A549 (cell line): ENCODE measurements around the gene IKZF3. TPM values are rescaled to one million over a fixed set of nuclear protein-coding genes. Genes with fewer than 3 reads are reported as not detected.

Experiments used
- ATAC-seq, 2 experiments: fragments of 200-7000 bp in 1 of 2; fragments of >200 bp in 1 of 2; cut with Nextera tagmentation in 1 of 2; cut with Tn5 transposase in 1 of 2; 3 replicates each; pipeline versions ENCODE4 v1.8.0 to v1.9.1; 2018 to 2020; ENCODE audit warnings: mild to moderate bottlenecking in 1 of 2, moderate library complexity in 1 of 2
- CTCF ChIA-PET: fragments of 300-600 bp; sonication (Branson Sonifier 250); formaldehyde crosslinking; extraction: SDS; loops from one replicate; lab custom pipeline; 2021; ENCODE audit warnings: antibody characterized with exemption, inconsistent platforms; lab: Yijun Ruan, JAX
- POLR2A ChIA-PET: fragments of 350-600 bp; formaldehyde crosslinking; extraction: SDS; loops from one replicate; lab custom pipeline; 2021; ENCODE audit warnings: antibody characterized with exemption, inconsistent platforms; lab: Yijun Ruan, JAX
- DNase-seq, 2 experiments: peaks; one replicate each; pipeline versions ENCODE4 v3.0.0 to v3.0.0-alpha.2; 2011 to 2016; ENCODE audit warnings: low read depth in 1 of 2, low spot score in 1 of 2
- FAIRE-seq: peaks from 2 replicates; lab custom pipeline; 2011; peaks lifted over from hg19 to GRCh38; lab: Jason Lieb, UNC
- H3K27ac ChIP-seq, 2 experiments: fragments of >200 bp; sonication (Bioruptor Twin); formaldehyde crosslinking; 3 replicates each; pipeline ENCODE4 v1.5.1; 2016 to 2017
- H3K4me1 ChIP-seq: fragments of >200 bp; sonication (Bioruptor Twin); formaldehyde crosslinking; 3 replicates; pipeline ENCODE4 v1.6.1; 2016
- H3K4me2 ChIP-seq: fragments of >200 bp; sonication (Bioruptor Twin); formaldehyde crosslinking; 3 replicates; pipeline ENCODE4 v1.6.1; 2016
- H3K4me3 ChIP-seq: fragments of >200 bp; sonication (Bioruptor Twin); formaldehyde crosslinking; 3 replicates; pipeline ENCODE4 v1.5.1; 2016
- H3K9me3 ChIP-seq: fragments of >200 bp; sonication (Bioruptor Twin); formaldehyde crosslinking; 3 replicates; pipeline ENCODE4 v1.6.1; 2016
- BHLHE40 ChIP-seq: IDR thresholded peaks from 2 replicates; pipeline ENCODE4 v1.6.1; 2012; ENCODE audit warnings: low read depth, low read length, inconsistent platforms
- CBX2 ChIP-seq: fragments of 200-600 bp; sonication (generic); IDR thresholded peaks from 2 replicates; pipeline ENCODE4 v1.6.1; 2016; ENCODE audit warnings: low read depth, mild to moderate bottlenecking, borderline replicate concordance
- CBX8 ChIP-seq: fragments of 200-600 bp; sonication (generic); IDR thresholded peaks from 2 replicates; pipeline ENCODE4 v1.6.1; 2016
- CHD2 ChIP-seq: fragments of 150-350 bp; IDR thresholded peaks from 2 replicates; pipeline ENCODE4 v1.6.1; 2014; ENCODE audit warnings: low read length; ENCODE audit not compliant: partially characterized antibody
- EHF ChIP-seq: fragments of 250-450 bp; sonication (Bioruptor Pico); IDR thresholded peaks from 2 replicates; pipeline ENCODE4 v1.5.0; 2020; ENCODE audit warnings: mild to moderate bottlenecking
- FOSL2 ChIP-seq, 2 experiments: fragments of 450-650 bp in 1 of 2; fragments of >200 bp in 1 of 2; sonication (Bioruptor Twin) in 1 of 2; formaldehyde crosslinking; IDR thresholded peaks; 2 replicates each; pipeline versions ENCODE4 v1.5.0 to v1.6.1; 2016 to 2020; ENCODE audit warnings: mild to moderate bottlenecking in 1 of 2, moderate library complexity in 1 of 2
- FOXS1 ChIP-seq: fragments of 250-450 bp; sonication (Bioruptor Pico); IDR thresholded peaks from 2 replicates; pipeline ENCODE4 v1.5.0; 2020; ENCODE audit warnings: mild to moderate bottlenecking, moderate library complexity
- GATA3 ChIP-seq: IDR thresholded peaks from 2 replicates; pipeline ENCODE4 v1.6.1; 2012; ENCODE audit warnings: borderline replicate concordance
- HDAC2 ChIP-seq: fragments of 200-600 bp; sonication (generic); IDR thresholded peaks from 2 replicates; pipeline ENCODE4 v1.6.1; 2016
- HEYL ChIP-seq: fragments of 250-450 bp; sonication (Bioruptor Pico); IDR thresholded peaks from 2 replicates; pipeline ENCODE4 v1.8.0; 2021; ENCODE audit warnings: mild to moderate bottlenecking, moderate library complexity
- HOXB13 ChIP-seq: fragments of 250-450 bp; sonication (Bioruptor Pico); IDR thresholded peaks from 2 replicates; pipeline ENCODE4 v1.5.0; 2020; ENCODE audit warnings: low read depth, mild to moderate bottlenecking, moderate library complexity
- JUN ChIP-seq, 2 experiments: fragments of >200 bp; sonication (Bioruptor Twin); formaldehyde crosslinking; IDR thresholded peaks; 2 replicates in 1 of 2; 3 replicates in 1 of 2; pipeline ENCODE4 v1.6.1; 2016 to 2017
- JUNB ChIP-seq: fragments of >200 bp; sonication (Bioruptor Twin); formaldehyde crosslinking; IDR thresholded peaks from 2 replicates; pipeline ENCODE4 v1.6.1; 2016
- KDM1A ChIP-seq: fragments of 200-600 bp; sonication (generic); IDR thresholded peaks from 2 replicates; pipeline ENCODE4 v1.6.1; 2016; ENCODE audit warnings: low read depth, mild to moderate bottlenecking
- MAZ ChIP-seq: fragments of 150-350 bp; IDR thresholded peaks from 2 replicates; pipeline ENCODE4 v1.6.1; 2014; ENCODE audit warnings: antibody characterized with exemption, low read depth, low read length, borderline replicate concordance
- MYC ChIP-seq: IDR thresholded peaks from 2 replicates; pipeline ENCODE4 v1.6.1; 2012; ENCODE audit warnings: mild to moderate bottlenecking, inconsistent platforms, low read length, improper control_type of control experiment, borderline replicate concordance
- NFE2L2 ChIP-seq: fragments of 150-350 bp; conservative IDR thresholded peaks from 2 replicates; pipeline ENCODE4 v1.6.1; 2014; ENCODE audit warnings: low read length
- NPAS2 ChIP-seq: fragments of 250-450 bp; sonication (Bioruptor Pico); IDR thresholded peaks from 2 replicates; pipeline ENCODE4 v1.8.0; 2022; ENCODE audit warnings: mild to moderate bottlenecking, moderate library complexity, borderline replicate concordance
- NR3C1 ChIP-seq: fragments of >200 bp; sonication (Bioruptor Twin); formaldehyde crosslinking; IDR thresholded peaks from 3 replicates; pipeline ENCODE4 v1.6.1; 2017
- PHF8 ChIP-seq: fragments of 200-600 bp; sonication (generic); IDR thresholded peaks from 2 replicates; pipeline ENCODE4 v1.6.1; 2016; ENCODE audit warnings: low read depth, mild to moderate bottlenecking, antibody characterized with exemption, moderate library complexity, borderline replicate concordance
- POLR2A ChIP-seq: IDR thresholded peaks from 2 replicates; pipeline ENCODE4 v1.6.1; 2012; ENCODE audit warnings: mild to moderate bottlenecking, low read length
- POLR2AphosphoS2 ChIP-seq: conservative IDR thresholded peaks from 2 replicates; pipeline ENCODE4 v1.6.1; 2012; ENCODE audit warnings: low read length, improper control_type of control experiment, inconsistent platforms
- RAD21 ChIP-seq, 2 experiments: fragments of >200 bp in 1 of 2; sonication (Bioruptor Twin) in 1 of 2; formaldehyde crosslinking in 1 of 2; IDR thresholded peaks in 1 of 2; conservative IDR thresholded peaks in 1 of 2; 2 replicates in 1 of 2; 3 replicates in 1 of 2; pipeline ENCODE4 v1.6.1; 2012 to 2018; ENCODE audit warnings: inconsistent platforms in 1 of 2
- RFX5 ChIP-seq: fragments of 450-650 bp; IDR thresholded peaks from 2 replicates; pipeline ENCODE4 v1.7.1; 2014; ENCODE audit warnings: antibody characterized with exemption, mild to moderate bottlenecking, moderate library complexity
- SMC3 ChIP-seq: fragments of >200 bp; sonication (Bioruptor Twin); formaldehyde crosslinking; IDR thresholded peaks from 3 replicates; pipeline ENCODE4 v1.6.1; 2018; ENCODE audit warnings: inconsistent platforms
- SREBF2 ChIP-seq: fragments of 450-650 bp; IDR thresholded peaks from 2 replicates; pipeline ENCODE4 v1.6.1; 2014; ENCODE audit warnings: mild to moderate bottlenecking, moderate library complexity
- TFCP2L1 ChIP-seq: fragments of 250-450 bp; sonication (Bioruptor Pico); IDR thresholded peaks from 2 replicates; pipeline ENCODE4 v1.5.0; 2021; ENCODE audit warnings: mild to moderate bottlenecking
- WGBS: methylation state at CpG from one replicate; pipeline ENCODE4 v1.1.6; 2017; ENCODE audit errors: missing lambda C conversion rate; 5-methylcytosine and 5-hydroxymethylcytosine counted together
- polyA plus RNA-seq, 4 experiments: library from polyadenylated mRNA; depleted of rRNA in 3 of 4; stranded (reverse); fragments of >200 nt; fragmentation: RNase III in 1 of 4; extraction: RNeasy Plus Mini Kit Qiagen cat#74134 plus additional on column Dnase treatment in 1 of 4; gene quantifications; 2 replicates in 3 of 4; 3 replicates in 1 of 4; pipeline ENCODE4 v1.2.3, GENCODE V29; 2011 to 2017
- TF ChIP-seq, protein P1 (sequence below): fragments of >200 bp; sonication (Bioruptor Twin); formaldehyde crosslinking; IDR thresholded peaks from 3 replicates; pipeline ENCODE4 v1.5.1; 2016
- TF ChIP-seq, protein P2 (sequence below): fragments of 450-650 bp; IDR thresholded peaks from 2 replicates; pipeline ENCODE4 v1.6.1; 2014; ENCODE audit warnings: antibody characterized with exemption
- TF ChIP-seq, protein P3 (sequence below): IDR thresholded peaks from 2 replicates; pipeline ENCODE4 v1.6.1; 2012; ENCODE audit warnings: low read depth, borderline replicate concordance
- TF ChIP-seq, protein P4 (sequence below): IDR thresholded peaks from 2 replicates; pipeline ENCODE4 v1.6.1; 2012
- TF ChIP-seq, protein P5 (sequence below): fragments of >200 bp; sonication (Bioruptor Twin); formaldehyde crosslinking; IDR thresholded peaks from 3 replicates; pipeline ENCODE4 v1.6.1; 2016
- TF ChIP-seq, protein P6 (sequence below): fragments of 250-450 bp; sonication (Bioruptor Pico); IDR thresholded peaks from 2 replicates; pipeline ENCODE4 v1.5.0; 2020; ENCODE audit warnings: low read depth, mild to moderate bottlenecking, moderate library complexity
- TF ChIP-seq, protein P7 (sequence below): fragments of >200 bp; sonication (Bioruptor Twin); formaldehyde crosslinking; IDR thresholded peaks from 2 replicates; pipeline ENCODE4 v1.6.1; 2016

IKZF3 gene
- polyA plus RNA-seq, 2 of the 4 experiments (the other 2 are of a cell fraction) = not detected

DNA sequence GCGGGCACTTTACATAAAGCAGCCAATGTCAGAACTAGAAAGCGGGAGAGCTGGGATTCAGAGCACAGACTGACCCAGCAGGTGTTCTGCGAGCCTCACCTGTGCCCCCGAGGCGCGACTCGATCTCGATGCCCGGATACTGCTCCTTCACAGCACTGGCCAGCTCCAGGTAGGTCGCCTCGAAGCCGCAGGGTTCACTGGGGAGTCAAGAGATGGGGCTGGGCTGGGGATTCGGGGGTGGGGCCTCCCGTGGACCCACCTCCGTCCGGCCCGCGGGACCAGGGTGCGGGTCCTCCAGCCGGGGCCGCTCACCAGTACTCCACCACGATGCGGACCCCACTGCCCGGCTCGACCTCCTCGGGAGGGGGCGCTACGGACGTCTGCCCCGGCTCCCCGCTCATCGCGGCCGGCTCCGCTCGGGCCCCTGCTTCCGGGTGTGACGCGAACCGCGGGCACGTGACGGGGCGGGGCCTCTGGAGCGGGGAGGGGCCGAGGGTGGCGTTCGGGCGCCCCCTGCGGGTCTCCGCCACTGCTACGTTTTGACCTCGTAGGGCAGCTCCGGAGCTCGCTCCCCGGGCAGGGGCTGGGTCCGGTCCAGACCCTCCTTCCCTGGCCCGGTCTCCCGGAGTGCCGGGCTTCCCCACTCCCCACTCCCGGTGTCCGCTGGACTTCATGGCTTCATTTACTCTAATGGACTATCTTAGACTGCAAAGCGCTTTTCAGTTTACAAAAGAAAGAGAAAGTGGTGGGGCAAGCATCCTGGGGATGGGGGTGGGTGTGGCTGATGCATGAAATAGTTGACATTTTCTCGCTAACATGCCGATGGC, 133.8 kb downstream of the IKZF3 start, which contains the start of gene MIEN1:
TSS of gene MIEN1 (minus strand) at position 438 of the 827 bp plus-strand sequence. CDS start at position 401, 37 bp downstream.
- ATAC-seq = peak; percentile 82 to 90
- POLR2A ChIA-PET = interaction anchor here (0.6 to 3.2 kb wide), 21 partner anchors 9 to 763 kb away, joined by 3 to 42 read pairs (median 5); partner anchors contain the start of genes CDK12, ERBB2, FBXO47 and PGAP3
- no peaks in the 10 kb centered on the region for H3K9me3 ChIP-seq
- peak within 1 kb of the TSS; percentile 60 for H3K4me3 ChIP-seq
- DNase-seq = peak; percentile 91 to 95
- peaks cover 6% of the 10 kb centered on the region for H3K4me1 ChIP-seq
- peak within 1 kb of the TSS; percentile 93 to 94 for H3K27ac ChIP-seq
- 2% methylated on average over 41 of the region's 65 CpGs for WGBS
- no peak for FAIRE-seq
- H3K4me2 ChIP-seq = peak within 1 kb of the TSS; percentile 95
- CTCF ChIA-PET = interaction anchor here (0.6 to 5.8 kb wide), 51 partner anchors 9 to 1023 kb away, joined by 3 to 171 read pairs (median 5); partner anchors contain the start of genes ERBB2, PGAP3, PNMT and PPP1R1B
- TF ChIP-seq FOXS1 (CRISPR knock-in tag) (no peak), FOSL2 (IDR thresholded peaks at IDR 0.05) (no peak), FOSL2 (CRISPR knock-in tag; IDR thresholded peaks at IDR 0.05) (peak; percentile 50), MYC (0 out of 2 replicates have a peak, but pooled peaks have one; percentile 48), SREBF2 (no peak), HOXB13 (CRISPR knock-in tag) (no peak), TFCP2L1 (CRISPR knock-in tag) (peak; percentile 53; the same call in 1 of the 2 replicates), SMC3 (peak; percentile 90), RFX5 (peak; percentile 68; the same call in 1 of the 2 replicates), NPAS2 (peak; percentile 43; the same call in 1 of the 2 replicates), NFE2L2 (no peak), POLR2AphosphoS2 (no peak), POLR2A (peak; percentile 78), JUNB (no peak), EHF (CRISPR knock-in tag) (no peak), GATA3 (no peak), HEYL (0 out of 2 replicates have a peak, but pooled peaks have one; percentile 46), JUN (IDR thresholded peaks at IDR 0.05) (peak; percentile 64 to 90; a peak in 4 of 5 replicates), PHF8 (peak; percentile 96), KDM1A (no peak), CBX8 (no peak), CBX2 (no peak), MAZ (peak; percentile 76), CHD2 (no peak), BHLHE40 (peak; percentile 96), NR3C1 (no peak), RAD21 (conservative IDR thresholded peaks at IDR 0.05 in 1 of 2, IDR thresholded peaks at IDR 0.05 in 1 of 2) (peak; percentile 61 to 86), HDAC2 (no peak)
- TF ChIP-seq, protein P1, sequence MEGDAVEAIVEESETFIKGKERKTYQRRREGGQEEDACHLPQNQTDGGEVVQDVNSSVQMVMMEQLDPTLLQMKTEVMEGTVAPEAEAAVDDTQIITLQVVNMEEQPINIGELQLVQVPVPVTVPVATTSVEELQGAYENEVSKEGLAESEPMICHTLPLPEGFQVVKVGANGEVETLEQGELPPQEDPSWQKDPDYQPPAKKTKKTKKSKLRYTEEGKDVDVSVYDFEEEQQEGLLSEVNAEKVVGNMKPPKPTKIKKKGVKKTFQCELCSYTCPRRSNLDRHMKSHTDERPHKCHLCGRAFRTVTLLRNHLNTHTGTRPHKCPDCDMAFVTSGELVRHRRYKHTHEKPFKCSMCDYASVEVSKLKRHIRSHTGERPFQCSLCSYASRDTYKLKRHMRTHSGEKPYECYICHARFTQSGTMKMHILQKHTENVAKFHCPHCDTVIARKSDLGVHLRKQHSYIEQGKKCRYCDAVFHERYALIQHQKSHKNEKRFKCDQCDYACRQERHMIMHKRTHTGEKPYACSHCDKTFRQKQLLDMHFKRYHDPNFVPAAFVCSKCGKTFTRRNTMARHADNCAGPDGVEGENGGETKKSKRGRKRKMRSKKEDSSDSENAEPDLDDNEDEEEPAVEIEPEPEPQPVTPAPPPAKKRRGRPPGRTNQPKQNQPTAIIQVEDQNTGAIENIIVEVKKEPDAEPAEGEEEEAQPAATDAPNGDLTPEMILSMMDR = peak; percentile 96
- TF ChIP-seq, protein P2, sequence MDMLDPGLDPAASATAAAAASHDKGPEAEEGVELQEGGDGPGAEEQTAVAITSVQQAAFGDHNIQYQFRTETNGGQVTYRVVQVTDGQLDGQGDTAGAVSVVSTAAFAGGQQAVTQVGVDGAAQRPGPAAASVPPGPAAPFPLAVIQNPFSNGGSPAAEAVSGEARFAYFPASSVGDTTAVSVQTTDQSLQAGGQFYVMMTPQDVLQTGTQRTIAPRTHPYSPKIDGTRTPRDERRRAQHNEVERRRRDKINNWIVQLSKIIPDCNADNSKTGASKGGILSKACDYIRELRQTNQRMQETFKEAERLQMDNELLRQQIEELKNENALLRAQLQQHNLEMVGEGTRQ = peak; percentile 96
- TF ChIP-seq, protein P3, sequence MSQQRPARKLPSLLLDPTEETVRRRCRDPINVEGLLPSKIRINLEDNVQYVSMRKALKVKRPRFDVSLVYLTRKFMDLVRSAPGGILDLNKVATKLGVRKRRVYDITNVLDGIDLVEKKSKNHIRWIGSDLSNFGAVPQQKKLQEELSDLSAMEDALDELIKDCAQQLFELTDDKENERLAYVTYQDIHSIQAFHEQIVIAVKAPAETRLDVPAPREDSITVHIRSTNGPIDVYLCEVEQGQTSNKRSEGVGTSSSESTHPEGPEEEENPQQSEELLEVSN = peak; percentile 69; the same call in 1 of the 2 replicates
- TF ChIP-seq, protein P4, sequence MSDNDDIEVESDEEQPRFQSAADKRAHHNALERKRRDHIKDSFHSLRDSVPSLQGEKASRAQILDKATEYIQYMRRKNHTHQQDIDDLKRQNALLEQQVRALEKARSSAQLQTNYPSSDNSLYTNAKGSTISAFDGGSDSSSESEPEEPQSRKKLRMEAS = peak; percentile 38
- TF ChIP-seq, protein P5, sequence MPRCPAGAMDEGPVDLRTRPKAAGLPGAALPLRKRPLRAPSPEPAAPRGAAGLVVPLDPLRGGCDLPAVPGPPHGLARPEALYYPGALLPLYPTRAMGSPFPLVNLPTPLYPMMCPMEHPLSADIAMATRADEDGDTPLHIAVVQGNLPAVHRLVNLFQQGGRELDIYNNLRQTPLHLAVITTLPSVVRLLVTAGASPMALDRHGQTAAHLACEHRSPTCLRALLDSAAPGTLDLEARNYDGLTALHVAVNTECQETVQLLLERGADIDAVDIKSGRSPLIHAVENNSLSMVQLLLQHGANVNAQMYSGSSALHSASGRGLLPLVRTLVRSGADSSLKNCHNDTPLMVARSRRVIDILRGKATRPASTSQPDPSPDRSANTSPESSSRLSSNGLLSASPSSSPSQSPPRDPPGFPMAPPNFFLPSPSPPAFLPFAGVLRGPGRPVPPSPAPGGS = peak; percentile 67; the same call in 2 of the 3 replicates
- TF ChIP-seq, protein P6, sequence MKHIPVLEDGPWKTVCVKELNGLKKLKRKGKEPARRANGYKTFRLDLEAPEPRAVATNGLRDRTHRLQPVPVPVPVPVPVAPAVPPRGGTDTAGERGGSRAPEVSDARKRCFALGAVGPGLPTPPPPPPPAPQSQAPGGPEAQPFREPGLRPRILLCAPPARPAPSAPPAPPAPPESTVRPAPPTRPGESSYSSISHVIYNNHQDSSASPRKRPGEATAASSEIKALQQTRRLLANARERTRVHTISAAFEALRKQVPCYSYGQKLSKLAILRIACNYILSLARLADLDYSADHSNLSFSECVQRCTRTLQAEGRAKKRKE (CRISPR knock-in tag) = peak; percentile 2; the same call in 1 of the 2 replicates
- TF ChIP-seq, protein P7, sequence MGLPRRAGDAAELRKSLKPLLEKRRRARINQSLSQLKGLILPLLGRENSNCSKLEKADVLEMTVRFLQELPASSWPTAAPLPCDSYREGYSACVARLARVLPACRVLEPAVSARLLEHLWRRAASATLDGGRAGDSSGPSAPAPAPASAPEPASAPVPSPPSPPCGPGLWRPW = no peak
